Left ventricle myocardium inferior (tissue), 1 donor: ENCODE data around the gene RAMP2. TPM values are rescaled to one million over a fixed set of nuclear protein-coding genes. Genes with fewer than 3 reads are reported as not detected.

Experiments
- DNase-seq: peaks from one replicate; pipeline ENCODE4 v3.0.0-alpha.2; 2020
- H3K27ac ChIP-seq: fragments of 200-600 bp; replicated peaks from 2 replicates; pipeline ENCODE4 v1.8.0; 2021
- H3K27me3 ChIP-seq: fragments of 200-600 bp; 2 replicates; pipeline ENCODE4 v1.8.0; 2021; ENCODE audit warnings: low read depth
- H3K36me3 ChIP-seq: fragments of 200-600 bp; 2 replicates; pipeline ENCODE4 v1.8.0; 2021
- H3K4me1 ChIP-seq: fragments of 200-600 bp; 2 replicates; pipeline ENCODE4 v1.8.0; 2021
- H3K4me3 ChIP-seq: fragments of 200-600 bp; 2 replicates; pipeline ENCODE4 v1.8.0; 2021; ENCODE audit warnings: mild to moderate bottlenecking, moderate library complexity
- H3K9me3 ChIP-seq: fragments of 200-600 bp; replicated peaks from 2 replicates; pipeline ENCODE4 v1.8.0; 2021
- intact Hi-C: fragments of 100-400 bp; cut with micrococcal nuclease; formaldehyde crosslinking; loops from one replicate; pipeline ENCODE4 v1.11.0; 2022
- total RNA-seq: library from RNA; stranded (reverse); fragmentation: NEBNext Ultra II Directional; extraction: Animal tissue kit (Norgen Biotek cat#: 25700); gene quantifications from one replicate; pipeline ENCODE4 v1.2.1, GENCODE V29; 2021
- TF ChIP-seq, protein P1 (sequence below): fragments of 200-600 bp; IDR thresholded peaks from 2 replicates; pipeline ENCODE4 v1.8.0; 2021; ENCODE audit warnings: antibody characterized with exemption, mild to moderate bottlenecking, borderline replicate concordance
- donor health status: DM: no; HTN: yes; CAD: no; lungs with severe emphysema.

Gene RAMP2
- total RNA-seq, 1 donor from 2014 or later: 37.7 TPM

DNA sequence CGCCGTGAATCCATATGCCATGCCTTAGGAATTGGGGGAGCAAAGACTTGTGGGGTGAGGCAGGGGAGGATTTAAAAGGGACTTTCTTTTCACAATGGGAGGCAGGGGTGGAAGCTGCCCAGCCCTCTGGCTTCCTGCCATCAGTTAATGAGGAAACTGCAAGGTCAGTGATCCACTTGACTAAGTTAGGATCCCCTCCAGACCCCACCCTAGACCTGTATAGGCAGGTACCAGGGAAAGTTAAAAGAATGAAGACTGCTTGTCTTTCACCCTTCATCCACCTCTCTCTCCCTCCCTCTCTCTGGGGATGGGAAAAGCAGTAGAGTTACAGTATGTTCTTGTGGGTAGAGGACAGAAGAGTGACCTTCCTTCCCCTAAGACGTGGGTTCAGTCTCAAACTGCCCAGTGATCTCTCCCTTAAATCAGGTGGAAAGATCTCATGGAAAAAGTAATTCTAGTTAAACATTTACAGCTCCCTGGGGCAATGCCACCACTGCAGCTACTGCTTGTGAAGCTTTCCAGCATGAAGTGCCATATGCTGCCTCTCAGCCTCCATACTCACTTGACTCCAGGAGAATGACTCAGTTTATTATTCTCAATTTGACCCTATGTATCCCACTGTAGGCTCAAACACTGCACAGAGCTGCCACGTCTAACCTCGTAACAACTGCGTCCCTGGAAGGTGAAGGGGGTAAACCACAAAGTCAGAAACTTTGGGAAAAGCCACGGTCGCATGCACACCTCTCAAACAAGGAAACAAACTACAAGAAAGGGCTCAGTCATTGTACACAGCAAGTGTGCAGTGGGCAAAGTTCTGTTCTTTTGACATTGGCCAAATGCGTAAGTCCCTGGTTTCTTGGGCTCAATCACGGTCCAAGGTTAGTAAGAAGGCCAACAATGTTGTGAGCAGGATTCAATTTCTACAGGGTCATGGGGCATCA is 36.3 kb downstream of the RAMP2 start:
- Histone ChIP-seq H3K36me3 (peaks cover 11% of the 10 kb centered on the region), H3K27ac (no peak overlapping the region), H3K4me3 (peak overlapping the region; percentile 89), H3K27me3 (no peaks in the 10 kb centered on the region), H3K9me3 (no peaks in the 10 kb centered on the region), H3K4me1 (peaks cover 27% of the 10 kb centered on the region)
- TF ChIP-seq, protein P1, sequence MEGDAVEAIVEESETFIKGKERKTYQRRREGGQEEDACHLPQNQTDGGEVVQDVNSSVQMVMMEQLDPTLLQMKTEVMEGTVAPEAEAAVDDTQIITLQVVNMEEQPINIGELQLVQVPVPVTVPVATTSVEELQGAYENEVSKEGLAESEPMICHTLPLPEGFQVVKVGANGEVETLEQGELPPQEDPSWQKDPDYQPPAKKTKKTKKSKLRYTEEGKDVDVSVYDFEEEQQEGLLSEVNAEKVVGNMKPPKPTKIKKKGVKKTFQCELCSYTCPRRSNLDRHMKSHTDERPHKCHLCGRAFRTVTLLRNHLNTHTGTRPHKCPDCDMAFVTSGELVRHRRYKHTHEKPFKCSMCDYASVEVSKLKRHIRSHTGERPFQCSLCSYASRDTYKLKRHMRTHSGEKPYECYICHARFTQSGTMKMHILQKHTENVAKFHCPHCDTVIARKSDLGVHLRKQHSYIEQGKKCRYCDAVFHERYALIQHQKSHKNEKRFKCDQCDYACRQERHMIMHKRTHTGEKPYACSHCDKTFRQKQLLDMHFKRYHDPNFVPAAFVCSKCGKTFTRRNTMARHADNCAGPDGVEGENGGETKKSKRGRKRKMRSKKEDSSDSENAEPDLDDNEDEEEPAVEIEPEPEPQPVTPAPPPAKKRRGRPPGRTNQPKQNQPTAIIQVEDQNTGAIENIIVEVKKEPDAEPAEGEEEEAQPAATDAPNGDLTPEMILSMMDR: no peak
- no peak for DNase-seq
- intact Hi-C loops: no loop called here

DNA sequence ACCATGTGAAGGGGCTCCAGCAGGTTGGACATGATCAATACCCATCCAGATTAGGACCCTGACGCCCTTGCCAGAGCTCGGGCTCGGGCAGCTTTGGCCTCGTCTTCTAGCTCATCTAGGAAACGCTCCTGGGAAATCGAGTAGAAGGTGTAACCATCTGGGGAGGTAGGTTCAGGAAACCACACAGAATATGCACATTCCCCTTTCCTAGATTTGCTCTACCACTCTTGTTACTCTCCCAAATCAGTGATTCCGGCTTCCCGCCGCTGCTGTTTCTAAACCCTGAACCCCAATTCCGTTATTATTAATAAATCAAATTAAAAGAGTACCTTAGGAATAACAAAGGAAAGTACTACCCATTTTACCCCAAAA is 37.0 kb downstream of the RAMP2 start:
- Histone ChIP-seq H3K4me1 (peaks cover 27% of the 10 kb centered on the region), H3K4me3 (peak overlapping the region; percentile 89), H3K36me3 (peaks cover 11% of the 10 kb centered on the region), H3K27ac (peak overlapping the region; percentile 84), H3K27me3 (no peaks in the 10 kb centered on the region), H3K9me3 (no peaks in the 10 kb centered on the region)
- intact Hi-C loops: no loop called here
- TF ChIP-seq, protein P1: no peak
- DNase-seq: no peak

DNA sequence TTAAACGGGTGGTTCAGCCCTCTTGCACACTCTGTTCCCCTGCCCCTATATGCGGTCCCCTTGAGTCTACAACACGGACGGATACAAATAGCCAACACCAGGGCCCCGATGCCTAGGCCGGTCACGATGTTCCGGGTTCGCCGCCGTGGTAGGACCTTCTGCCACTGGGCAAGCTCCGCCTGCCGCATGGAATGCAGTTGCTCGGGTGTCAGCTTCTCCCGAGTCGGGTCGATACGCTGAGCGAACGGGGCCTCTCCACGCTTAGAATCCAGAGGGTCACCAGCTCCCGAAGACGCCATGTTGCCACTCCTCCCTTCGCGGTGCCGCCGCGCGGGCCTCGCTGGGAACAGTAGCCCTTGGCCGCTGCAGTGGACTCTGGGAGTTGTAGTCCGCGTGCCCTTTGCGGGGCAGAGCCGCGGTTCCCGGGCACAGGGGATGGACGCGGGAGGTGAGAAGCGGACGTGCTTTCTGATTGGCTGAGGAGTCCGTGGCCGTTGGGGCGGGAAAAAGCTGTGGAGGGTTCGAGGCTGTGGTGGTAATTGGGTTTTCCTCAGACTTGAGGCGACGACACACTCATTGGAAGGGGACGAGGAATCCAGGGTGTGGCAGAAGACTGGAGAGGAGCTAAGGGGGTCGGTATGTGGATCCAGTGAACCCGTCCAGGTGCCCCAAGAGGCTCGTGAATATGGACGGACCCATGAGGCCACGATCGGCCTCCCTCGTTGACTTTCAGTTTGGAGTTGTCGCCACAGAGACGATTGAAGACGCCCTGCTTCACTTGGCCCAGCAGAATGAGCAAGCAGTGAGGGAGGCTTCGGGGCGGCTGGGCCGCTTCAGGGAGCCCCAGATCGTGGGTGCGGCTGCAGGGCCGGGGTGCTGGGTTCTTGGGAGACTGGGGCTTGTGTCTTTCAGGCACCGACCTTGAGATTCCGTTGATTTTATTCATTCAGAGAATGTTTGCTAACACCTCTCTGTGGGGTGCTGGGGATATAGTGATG is 37.7 kb downstream of the RAMP2 start, which contains the start of the genes CNTD1 and COA3:
TSS of gene CNTD1 (plus strand) at position 479 of the 998 bp plus-strand sequence. CDS start at position 686, 207 bp downstream.
TSS of gene COA3 (minus strand) at position 322 of the 998 bp plus-strand sequence. CDS start at position 299, 23 bp downstream.
- intact Hi-C loops: no loop called here
- TF ChIP-seq, protein P1: peak; percentile 8
- peak within 1 kb of the TSS; percentile 84 for H3K27ac ChIP-seq
- peaks cover 27% of the 10 kb centered on the region for H3K4me1 ChIP-seq
- H3K4me3 ChIP-seq: peak within 1 kb of the TSS; percentile 89
- DNase-seq: peak; percentile 88
- H3K27me3 ChIP-seq: no peaks in the 10 kb centered on the region
- H3K36me3 ChIP-seq: peaks cover 11% of the 10 kb centered on the region
- no peaks in the 10 kb centered on the region for H3K9me3 ChIP-seq

DNA sequence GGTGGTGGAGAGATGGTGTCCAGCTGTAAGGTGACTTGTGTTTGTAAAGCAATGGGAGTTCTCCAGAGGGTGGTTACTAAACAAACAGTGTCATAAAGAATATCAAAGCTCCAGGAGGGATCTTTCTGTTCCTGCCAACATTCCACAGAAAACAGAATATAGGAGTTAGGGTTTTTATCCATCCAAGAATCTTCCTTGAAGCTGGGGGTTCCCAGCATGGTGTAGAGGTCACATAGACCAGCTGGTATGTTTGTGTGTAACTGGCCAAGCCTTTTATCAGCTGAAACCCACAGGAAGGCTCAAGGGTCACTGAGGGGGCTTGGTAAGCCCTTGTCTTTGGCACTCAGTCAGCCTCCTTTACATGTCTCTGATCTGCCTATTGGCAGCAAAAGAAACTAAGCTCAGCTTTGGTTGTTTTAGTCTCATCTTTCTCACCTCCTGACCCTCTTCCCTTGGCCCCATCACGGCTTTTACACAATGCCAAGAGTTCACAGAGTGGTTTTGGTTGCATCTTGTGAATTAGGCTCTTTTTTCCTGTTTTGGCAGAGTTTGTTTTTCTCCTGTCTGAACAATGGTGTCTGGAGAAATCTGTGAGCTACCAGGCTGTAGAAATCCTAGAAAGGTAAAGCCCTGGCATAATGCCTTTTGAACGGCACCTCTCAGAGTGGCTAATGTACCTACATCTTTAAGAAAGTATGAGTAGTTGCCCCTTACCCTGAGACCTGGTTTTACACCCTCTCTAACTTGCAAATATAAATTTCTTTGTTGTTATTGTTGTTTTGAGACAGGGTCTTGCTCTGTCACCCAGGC is 42.3 kb downstream of the RAMP2 start:
- Histone ChIP-seq H3K27me3 (no peaks in the 10 kb centered on the region), H3K4me1 (peaks cover 9% of the 10 kb centered on the region), H3K4me3 (no peak overlapping the region), H3K27ac (no peak overlapping the region), H3K9me3 (no peaks in the 10 kb centered on the region), H3K36me3 (no peaks in the 10 kb centered on the region)
- no peak for DNase-seq
- intact Hi-C loops: no loop called here
- TF ChIP-seq, protein P1: no peak
